ENCODE measurements around the gene WDFY3.

DNA sequence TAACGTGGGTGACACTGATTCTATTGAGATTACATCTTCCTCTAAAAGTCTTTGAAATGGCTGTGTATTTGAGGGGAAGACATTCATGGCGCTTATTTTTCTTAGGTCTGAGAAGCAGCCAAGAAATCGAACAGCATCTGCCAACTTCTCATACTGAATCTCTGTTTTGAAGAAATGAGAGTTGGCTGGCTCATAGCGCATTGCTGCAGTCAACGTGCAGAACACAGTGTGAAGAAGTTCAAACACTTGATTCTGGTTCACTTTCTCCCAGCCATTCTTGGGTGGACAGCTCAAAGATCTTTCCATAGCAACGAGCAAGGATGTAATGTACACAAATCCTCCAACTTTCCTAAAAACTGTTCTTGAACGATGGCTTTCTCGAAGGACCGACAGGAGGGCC lies 156.5 kb downstream of the WDFY3 start:
- TF ChIP-seq EZH2 (IDR thresholded peaks at IDR 0.05; ENCODE audit: insufficient read depth, poor library complexity, severe bottlenecking) (no peak), EZH2phosphoT487 (IDR thresholded peaks at IDR 0.05; ENCODE audit: insufficient read depth, low read depth) (no peak)

Measured in GM23248 (cell line).